T-helper 22 cell (primary cell): ENCODE measurements around the gene ADD3.

Experiments
- DNase-seq: peaks from one replicate; pipeline ENCODE4 v3.0.0-alpha.2; 2020; ENCODE audit warnings: low read depth

ADD3 gene

DNA sequence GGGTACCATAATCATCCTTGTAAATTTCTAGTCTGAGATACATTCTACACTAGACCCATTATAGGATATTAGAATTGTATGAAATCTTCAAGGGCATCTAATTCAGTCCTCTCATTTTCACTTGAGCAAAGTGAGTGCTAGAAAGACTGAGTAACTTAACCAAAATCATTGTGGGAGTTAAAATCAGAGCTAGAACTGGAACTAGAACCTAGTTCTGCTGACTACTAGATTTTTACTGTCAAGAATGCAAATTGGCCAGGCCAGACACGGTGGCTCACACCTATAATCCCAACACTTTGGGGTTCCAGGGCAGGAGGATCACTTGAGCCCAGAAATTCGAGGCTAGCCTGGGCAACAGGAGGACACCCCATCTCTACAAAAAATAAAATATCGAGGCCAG lies 53.9 kb downstream of the ADD3 start:
- DNase-seq: no peak

DNA sequence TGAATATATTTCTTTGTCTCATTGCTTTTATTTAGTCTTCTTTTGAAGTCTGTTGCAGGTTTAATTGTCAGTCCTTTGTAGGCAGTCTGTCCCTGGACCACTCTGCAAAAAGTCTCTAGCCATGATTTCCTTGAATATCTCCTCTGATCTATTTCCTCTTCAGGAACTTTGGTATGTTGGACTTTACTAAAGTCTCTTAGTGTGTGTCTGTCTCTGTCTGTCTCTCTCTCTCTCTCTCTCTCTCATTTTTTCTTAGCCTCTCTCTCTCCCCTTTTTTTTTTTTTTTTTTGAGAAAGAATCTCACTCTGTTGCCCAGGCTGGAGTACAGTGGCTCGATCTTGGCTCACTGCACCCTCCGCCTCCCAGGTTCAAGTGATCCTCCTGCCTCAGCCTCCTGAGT lies 57.5 kb downstream of the ADD3 start:
- DNase-seq: no peak

DNA sequence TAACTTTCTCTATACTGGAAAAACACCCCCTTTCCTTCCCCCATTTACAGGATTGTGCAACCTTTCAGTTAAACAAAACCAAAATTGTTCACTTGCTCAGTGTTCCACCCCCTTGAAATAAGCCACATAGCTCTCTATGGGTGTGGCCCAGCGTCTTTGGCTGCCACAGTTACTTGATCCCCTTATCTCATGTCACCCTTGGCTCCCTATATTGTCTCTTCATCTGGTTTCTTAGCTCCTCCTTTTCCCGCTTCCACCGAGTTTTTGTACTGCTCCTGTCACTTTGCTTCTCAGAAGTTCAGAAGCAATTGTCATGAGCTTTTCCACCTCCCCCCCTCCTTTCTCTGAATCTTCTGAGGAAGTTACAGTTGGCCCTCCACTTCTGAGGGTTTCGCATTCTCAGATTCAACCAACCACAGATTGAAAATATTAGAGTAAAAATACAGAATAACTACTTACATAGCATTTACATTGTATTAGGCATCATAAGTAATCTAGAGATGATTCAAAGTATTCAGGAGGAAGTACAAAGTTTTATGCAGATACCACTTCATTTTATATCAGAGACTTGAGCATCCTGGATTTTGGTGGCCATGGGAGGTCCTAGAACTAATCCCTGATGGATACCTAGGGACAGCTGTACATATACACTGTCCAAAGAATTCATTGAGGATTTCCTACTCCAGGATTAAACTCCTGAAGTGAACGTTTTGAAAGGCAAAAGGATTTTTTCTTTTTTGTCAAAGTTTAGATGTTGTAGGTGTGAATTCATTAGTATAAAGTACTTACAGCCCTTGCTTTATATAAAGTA lies 60.4 kb downstream of the ADD3 start:
- peak; percentile 15 for DNase-seq

DNA sequence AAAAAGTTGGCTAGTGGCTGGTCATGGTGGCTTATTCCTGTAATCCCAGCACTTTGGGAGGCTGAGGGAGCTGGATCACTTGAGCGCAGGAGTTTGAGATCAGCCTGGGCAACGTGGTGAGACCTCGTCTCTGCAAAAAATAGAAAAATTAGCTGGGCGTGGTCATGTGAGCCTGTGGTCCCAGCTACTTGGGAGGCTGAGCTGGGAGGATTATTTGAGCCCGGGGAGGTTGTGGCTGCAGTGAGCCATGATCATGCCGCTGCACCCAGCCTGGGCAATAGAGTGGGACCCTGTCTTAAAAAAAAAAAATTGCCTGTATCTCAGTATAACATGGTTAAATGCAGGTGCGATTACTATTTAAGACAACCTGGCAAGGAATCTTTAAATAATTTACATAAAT lies 61.0 kb downstream of the ADD3 start:
- DNase-seq: no peak

GRCh38 chr10:110069502-110069982 lies 61.8 kb downstream of the ADD3 start:
- DNase-seq: no peak

GRCh38 chr10:110073896-110074295 lies 66.1 kb downstream of the ADD3 start:
- no peak for DNase-seq

- no peak for DNase-seq
These were observed 66.5 kb downstream of the ADD3 start for GRCh38 chr10:110074298-110074697.

GRCh38 chr10:110074758-110075671 lies 67.2 kb downstream of the ADD3 start:
- DNase-seq: no peak

DNA sequence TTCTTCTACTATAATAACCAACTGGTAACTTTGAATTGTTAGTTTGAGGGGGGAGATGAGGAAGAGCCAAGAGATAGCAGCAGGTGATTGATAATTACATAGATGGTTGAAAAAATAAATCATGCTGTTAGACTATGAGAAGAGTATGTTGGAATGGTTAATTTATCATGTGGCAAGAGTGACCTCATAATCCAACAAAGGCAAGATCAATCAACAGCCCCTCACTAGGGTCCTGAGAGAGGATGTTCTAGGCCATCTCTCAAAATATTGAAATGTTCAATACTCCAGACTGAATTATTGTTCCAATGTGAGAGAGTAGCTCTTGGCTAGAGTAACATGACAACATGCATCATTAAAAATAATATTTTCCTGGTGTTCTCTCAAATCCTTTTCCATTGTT lies 67.9 kb downstream of the ADD3 start:
- DNase-seq: no peak

GRCh38 chr10:110076559-110077318 lies 69.0 kb downstream of the ADD3 start:
- no peak for DNase-seq

DNA sequence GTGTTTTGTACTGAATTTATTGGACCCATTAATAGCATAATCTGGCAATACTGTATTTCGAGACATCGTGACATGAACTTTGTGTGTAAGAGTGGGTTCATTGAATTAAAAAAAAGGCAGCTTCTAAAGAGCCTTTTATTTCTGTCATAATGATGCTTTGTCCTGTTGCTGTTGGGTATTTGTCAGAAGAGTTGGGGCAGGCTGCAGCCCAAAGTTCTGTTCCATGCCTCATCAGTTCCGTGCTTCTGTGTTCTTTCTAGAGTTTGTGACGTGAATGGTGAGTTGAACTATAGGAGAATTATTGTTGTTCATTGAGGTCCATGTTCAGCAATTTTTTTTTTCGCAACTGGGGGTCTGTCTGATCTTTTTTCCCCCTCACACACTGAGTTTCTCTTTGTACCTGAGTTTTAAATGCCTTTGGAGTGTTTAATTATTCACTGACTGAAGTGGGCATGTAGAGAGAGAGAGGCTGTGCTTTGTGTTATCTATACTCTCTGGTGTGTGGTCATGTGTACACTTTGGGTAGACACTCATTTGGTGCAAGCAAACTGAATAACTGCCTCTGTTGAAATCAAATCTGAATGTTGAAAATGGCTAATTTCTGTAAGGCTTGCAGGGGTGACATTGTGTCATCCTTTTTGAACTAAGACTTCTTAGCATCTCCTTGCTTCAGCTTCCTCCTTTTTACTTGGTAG lies 69.8 kb downstream of the ADD3 start:
- no peak for DNase-seq

GRCh38 chr10:110078317-110078716 lies 70.5 kb downstream of the ADD3 start:
- DNase-seq: no peak

GRCh38 chr10:110081911-110082310 lies 74.1 kb downstream of the ADD3 start:
- no peak for DNase-seq

DNA sequence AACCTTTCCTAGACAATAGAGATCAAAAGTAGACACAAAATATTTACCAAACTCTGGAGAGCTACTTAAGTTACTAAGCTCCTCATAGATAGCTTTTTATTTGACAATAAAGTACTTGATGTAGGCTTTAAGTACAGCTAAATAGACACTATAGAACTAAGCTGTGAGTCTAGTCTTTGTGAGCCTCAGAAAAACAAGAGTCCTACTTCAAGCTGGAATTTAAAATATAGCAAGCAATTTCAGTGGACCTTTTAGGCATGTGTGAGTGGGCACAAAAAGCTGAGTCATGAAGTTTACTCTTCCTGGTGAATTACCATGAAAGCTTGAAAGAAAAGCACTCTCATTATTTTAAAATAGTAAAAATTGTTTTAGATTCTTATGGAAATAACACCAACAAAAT lies 76.1 kb downstream of the ADD3 start:
- no peak for DNase-seq

DNA sequence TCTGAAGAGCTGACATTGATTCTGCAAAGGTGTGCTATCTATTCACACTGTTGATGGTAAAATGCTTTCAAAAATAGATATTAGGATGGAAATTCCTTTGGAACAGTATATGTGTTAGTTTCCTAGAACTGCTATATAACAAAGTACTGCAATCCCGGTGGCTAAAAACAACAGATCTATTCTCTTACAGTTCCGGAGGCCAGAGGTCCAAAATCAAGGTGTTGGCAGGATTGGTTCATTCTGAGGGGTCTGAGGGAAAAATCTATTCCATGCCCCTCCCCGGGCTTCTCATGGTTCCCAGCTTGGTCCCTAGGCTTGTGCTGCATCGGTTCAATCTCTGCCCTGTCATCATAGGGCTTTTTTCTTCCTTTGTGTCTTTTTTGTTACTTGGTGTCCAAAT lies 79.9 kb downstream of the ADD3 start:
- DNase-seq: no peak

DNA sequence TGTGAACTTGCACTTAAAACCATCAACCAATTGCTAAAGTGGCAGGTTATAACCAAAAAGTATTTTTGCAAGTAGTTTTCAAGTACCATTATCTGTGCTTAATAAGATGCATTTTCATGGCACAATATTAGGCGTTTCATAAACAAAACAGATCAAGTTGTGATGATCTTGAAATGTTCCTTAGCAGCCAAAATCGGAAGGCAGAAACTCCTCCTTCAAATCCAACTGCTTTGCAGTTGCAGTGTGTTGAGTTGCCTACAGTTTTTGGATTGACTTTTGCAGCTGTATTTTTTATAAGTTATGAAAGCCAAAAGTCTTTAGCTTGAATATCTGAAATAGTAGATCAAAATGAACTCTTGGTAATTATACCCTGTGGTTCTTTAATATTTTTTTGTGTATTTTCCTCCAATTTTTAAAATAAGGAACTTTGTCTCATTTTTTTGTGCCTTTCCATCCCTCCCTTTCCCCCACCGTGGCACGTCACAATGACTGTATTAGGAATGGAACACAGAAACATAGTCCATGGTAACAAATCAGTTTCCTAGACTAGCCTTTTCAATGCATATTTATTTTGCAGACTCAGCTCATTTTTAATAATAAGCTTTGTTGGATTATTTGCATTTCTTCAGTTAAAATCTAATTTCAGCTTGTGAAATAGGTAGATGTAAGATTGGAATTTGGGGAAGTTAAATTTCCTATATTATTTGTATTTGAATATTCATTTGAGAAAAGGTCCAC lies 80.8 kb downstream of the ADD3 start:
- no peak for DNase-seq

- no peak for DNase-seq
These were observed 84.0 kb downstream of the ADD3 start for GRCh38 chr10:110091830-110092229.

DNA sequence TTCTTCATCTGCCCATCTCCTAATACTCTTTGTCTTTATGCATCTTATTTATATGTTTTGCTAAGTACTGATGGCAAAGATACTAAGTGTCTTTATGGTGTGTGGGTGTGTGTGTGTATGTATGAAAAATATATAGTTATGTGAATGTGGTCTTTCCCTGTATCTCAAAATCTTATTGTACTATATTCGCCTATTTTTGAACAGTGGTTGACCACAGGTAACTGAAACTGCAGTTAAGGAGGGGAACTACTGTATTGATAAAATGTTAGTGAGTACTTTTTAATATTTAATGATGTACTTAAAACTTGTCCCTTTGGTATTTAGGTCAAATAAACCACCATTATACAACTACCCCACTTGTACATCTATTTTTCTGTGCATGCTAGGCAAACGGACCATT lies 85.9 kb downstream of the ADD3 start:
- no peak for DNase-seq

GRCh38 chr10:110094786-110095185 lies 87.0 kb downstream of the ADD3 start:
- no peak for DNase-seq

- no peak for DNase-seq
These were observed 93.8 kb downstream of the ADD3 start for GRCh38 chr10:110101464-110102144.
